ENCODE data around the gene NTM. TPM values are rescaled to one million over a fixed set of nuclear protein-coding genes. Genes with fewer than 3 reads are reported as not detected.

NTM gene
- total RNA-seq, 4 donors from 2014 or later: 1.4 to 5.7 TPM; not detected in 2

GRCh38 chr11:131615611-131616010 lies 245.2 kb downstream of the NTM start:
- Histone ChIP-seq H3K27me3 (no peaks in the 10 kb centered on the region), H3K36me3 (no peaks in the 10 kb centered on the region), H3K9me3 (no peaks in the 10 kb centered on the region), H3K27ac (no peak overlapping the region), H3K4me3 (no peak overlapping the region), H3K4me1 (no peaks in the 10 kb centered on the region)
- TF ChIP-seq, protein P1, sequence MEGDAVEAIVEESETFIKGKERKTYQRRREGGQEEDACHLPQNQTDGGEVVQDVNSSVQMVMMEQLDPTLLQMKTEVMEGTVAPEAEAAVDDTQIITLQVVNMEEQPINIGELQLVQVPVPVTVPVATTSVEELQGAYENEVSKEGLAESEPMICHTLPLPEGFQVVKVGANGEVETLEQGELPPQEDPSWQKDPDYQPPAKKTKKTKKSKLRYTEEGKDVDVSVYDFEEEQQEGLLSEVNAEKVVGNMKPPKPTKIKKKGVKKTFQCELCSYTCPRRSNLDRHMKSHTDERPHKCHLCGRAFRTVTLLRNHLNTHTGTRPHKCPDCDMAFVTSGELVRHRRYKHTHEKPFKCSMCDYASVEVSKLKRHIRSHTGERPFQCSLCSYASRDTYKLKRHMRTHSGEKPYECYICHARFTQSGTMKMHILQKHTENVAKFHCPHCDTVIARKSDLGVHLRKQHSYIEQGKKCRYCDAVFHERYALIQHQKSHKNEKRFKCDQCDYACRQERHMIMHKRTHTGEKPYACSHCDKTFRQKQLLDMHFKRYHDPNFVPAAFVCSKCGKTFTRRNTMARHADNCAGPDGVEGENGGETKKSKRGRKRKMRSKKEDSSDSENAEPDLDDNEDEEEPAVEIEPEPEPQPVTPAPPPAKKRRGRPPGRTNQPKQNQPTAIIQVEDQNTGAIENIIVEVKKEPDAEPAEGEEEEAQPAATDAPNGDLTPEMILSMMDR (IDR thresholded peaks at IDR 0.05): no peak
- TF ChIP-seq POLR2A (IDR thresholded peaks at IDR 0.05): no peak
- no peak for DNase-seq
- intact Hi-C loops (cut with DNase I; ENCODE audit: low total_unique reads): no loop called here

GRCh38 chr11:131616481-131617140 lies 246.2 kb downstream of the NTM start:
- intact Hi-C loops (cut with DNase I; ENCODE audit: low total_unique reads): no loop called here
- Histone ChIP-seq H3K4me3 (no peak overlapping the region), H3K27me3 (no peaks in the 10 kb centered on the region), H3K36me3 (no peaks in the 10 kb centered on the region), H3K27ac (no peak overlapping the region), H3K4me1 (no peaks in the 10 kb centered on the region), H3K9me3 (no peaks in the 10 kb centered on the region)
- no peak for TF ChIP-seq POLR2A (IDR thresholded peaks at IDR 0.05)
- TF ChIP-seq, protein P1 (IDR thresholded peaks at IDR 0.05): no peak
- no peak for DNase-seq

GRCh38 chr11:131618201-131618600 lies 247.8 kb downstream of the NTM start:
- Histone ChIP-seq H3K4me1 (no peaks in the 10 kb centered on the region), H3K27me3 (no peaks in the 10 kb centered on the region), H3K27ac (no peak overlapping the region), H3K4me3 (no peak overlapping the region), H3K9me3 (no peaks in the 10 kb centered on the region), H3K36me3 (no peaks in the 10 kb centered on the region)
- intact Hi-C loops (cut with DNase I; ENCODE audit: low total_unique reads): no loop called here
- no peak for DNase-seq
- TF ChIP-seq POLR2A (IDR thresholded peaks at IDR 0.05): no peak
- TF ChIP-seq, protein P1 (IDR thresholded peaks at IDR 0.05): no peak

- intact Hi-C loops (cut with DNase I; ENCODE audit: low total_unique reads): no loop called here
- H3K27ac ChIP-seq: no peak overlapping the region
- no peak overlapping the region for H3K4me3 ChIP-seq
- no peaks in the 10 kb centered on the region for H3K4me1 ChIP-seq
- TF ChIP-seq POLR2A (IDR thresholded peaks at IDR 0.05): no peak
- TF ChIP-seq, protein P1 (IDR thresholded peaks at IDR 0.05): no peak
- H3K36me3 ChIP-seq: no peaks in the 10 kb centered on the region
- no peaks in the 10 kb centered on the region for H3K27me3 ChIP-seq
- no peak for DNase-seq
- H3K9me3 ChIP-seq: no peaks in the 10 kb centered on the region
These were observed 251.8 kb downstream of the NTM start for GRCh38 chr11:131622193-131622592.

DNA sequence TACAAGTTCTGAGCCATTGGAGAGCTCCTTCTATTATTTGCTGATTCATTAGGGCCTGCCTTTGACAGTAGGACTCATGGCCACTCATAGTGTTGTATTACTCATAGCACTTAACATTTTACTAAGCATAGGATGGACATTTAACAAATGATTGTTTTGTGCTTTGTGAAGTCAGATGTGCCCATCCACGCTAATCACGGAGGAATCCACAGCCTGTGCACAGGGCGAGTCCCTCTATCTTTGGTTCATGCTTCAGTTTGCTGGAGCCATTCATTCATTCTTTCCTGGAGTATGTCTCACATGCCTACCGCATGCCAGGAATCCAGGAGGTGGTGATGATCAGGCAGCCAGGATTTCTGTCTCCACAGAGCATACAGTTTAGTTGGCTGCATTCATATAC lies 254.1 kb downstream of the NTM start:
- Histone ChIP-seq H3K27me3 (no peaks in the 10 kb centered on the region), H3K4me3 (no peak overlapping the region), H3K4me1 (no peaks in the 10 kb centered on the region), H3K27ac (no peak overlapping the region), H3K9me3 (no peaks in the 10 kb centered on the region), H3K36me3 (no peaks in the 10 kb centered on the region)
- DNase-seq: no peak
- TF ChIP-seq, protein P1 (IDR thresholded peaks at IDR 0.05): no peak
- TF ChIP-seq POLR2A (IDR thresholded peaks at IDR 0.05): no peak
- intact Hi-C loops (cut with DNase I; ENCODE audit: low total_unique reads): no loop called here

Data from uterus (tissue), 4 donors.